Measurements from ENCODE around the gene NFKB1. TPM values are rescaled to one million over a fixed set of nuclear protein-coding genes. Genes with fewer than 3 reads are reported as not detected.

Gene NFKB1
- total RNA-seq, 2 donors from 2014 or later = 57.6 to 61.6 TPM

DNA sequence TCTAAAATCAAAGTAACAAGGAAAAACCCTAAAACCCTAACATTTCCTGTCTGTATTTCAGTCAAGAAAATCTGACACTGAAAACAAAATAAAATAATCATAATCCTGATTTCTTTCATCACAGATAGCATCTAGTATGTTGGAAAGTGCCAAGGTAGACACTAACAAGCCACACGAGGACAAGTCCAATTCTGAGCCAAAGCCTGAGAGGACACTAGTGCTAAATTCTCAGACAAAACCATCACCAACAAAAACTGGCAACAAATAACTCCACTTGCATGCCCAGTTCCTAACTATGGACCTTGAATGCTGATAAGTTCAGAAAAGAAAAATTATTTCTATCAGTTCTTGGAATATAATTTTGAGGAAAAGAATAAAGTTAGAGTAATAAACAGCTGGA is 146.0 kb downstream of the NFKB1 start:
- H3K27ac ChIP-seq = no peak overlapping the region
- no peaks in the 10 kb centered on the region for H3K9me3 ChIP-seq
- no peaks in the 10 kb centered on the region for H3K4me1 ChIP-seq
- no peak for DNase-seq
- no peaks in the 10 kb centered on the region for H3K36me3 ChIP-seq
- TF ChIP-seq, protein P1, sequence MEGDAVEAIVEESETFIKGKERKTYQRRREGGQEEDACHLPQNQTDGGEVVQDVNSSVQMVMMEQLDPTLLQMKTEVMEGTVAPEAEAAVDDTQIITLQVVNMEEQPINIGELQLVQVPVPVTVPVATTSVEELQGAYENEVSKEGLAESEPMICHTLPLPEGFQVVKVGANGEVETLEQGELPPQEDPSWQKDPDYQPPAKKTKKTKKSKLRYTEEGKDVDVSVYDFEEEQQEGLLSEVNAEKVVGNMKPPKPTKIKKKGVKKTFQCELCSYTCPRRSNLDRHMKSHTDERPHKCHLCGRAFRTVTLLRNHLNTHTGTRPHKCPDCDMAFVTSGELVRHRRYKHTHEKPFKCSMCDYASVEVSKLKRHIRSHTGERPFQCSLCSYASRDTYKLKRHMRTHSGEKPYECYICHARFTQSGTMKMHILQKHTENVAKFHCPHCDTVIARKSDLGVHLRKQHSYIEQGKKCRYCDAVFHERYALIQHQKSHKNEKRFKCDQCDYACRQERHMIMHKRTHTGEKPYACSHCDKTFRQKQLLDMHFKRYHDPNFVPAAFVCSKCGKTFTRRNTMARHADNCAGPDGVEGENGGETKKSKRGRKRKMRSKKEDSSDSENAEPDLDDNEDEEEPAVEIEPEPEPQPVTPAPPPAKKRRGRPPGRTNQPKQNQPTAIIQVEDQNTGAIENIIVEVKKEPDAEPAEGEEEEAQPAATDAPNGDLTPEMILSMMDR (IDR thresholded peaks at IDR 0.05) = no peak
- H3K4me3 ChIP-seq = no peak overlapping the region
- intact Hi-C loops (cut with DNase I) = no loop called here
- H3K9ac ChIP-seq (ENCODE audit: low read depth in 2 of 2, low read length in 2 of 2) = no peak overlapping the region
- H3K27me3 ChIP-seq = no peaks in the 10 kb centered on the region

GRCh38 chr4:102657206-102657605 is 156.0 kb downstream of the NFKB1 start:
- intact Hi-C loops (cut with DNase I) = no loop called here
- H3K27me3 ChIP-seq = no peaks in the 10 kb centered on the region
- TF ChIP-seq, protein P1 (IDR thresholded peaks at IDR 0.05) = no peak
- H3K9me3 ChIP-seq = no peaks in the 10 kb centered on the region
- H3K4me1 ChIP-seq = no peaks in the 10 kb centered on the region
- no peak overlapping the region for H3K9ac ChIP-seq (ENCODE audit: low read depth in 2 of 2, low read length in 2 of 2)
- no peak for DNase-seq
- H3K27ac ChIP-seq = no peak overlapping the region
- no peaks in the 10 kb centered on the region for H3K36me3 ChIP-seq
- no peak overlapping the region for H3K4me3 ChIP-seq

- no peak overlapping the region for H3K27ac ChIP-seq
- intact Hi-C loops (cut with DNase I) = no loop called here
- H3K27me3 ChIP-seq = no peaks in the 10 kb centered on the region
- H3K9me3 ChIP-seq = no peaks in the 10 kb centered on the region
- TF ChIP-seq, protein P1 (IDR thresholded peaks at IDR 0.05) = no peak
- no peak overlapping the region for H3K9ac ChIP-seq (ENCODE audit: low read depth in 2 of 2, low read length in 2 of 2)
- no peak for DNase-seq
- no peak overlapping the region for H3K4me3 ChIP-seq
- no peaks in the 10 kb centered on the region for H3K4me1 ChIP-seq
- no peaks in the 10 kb centered on the region for H3K36me3 ChIP-seq
These were observed 161.9 kb downstream of the NFKB1 start for GRCh38 chr4:102663073-102663472.

DNA sequence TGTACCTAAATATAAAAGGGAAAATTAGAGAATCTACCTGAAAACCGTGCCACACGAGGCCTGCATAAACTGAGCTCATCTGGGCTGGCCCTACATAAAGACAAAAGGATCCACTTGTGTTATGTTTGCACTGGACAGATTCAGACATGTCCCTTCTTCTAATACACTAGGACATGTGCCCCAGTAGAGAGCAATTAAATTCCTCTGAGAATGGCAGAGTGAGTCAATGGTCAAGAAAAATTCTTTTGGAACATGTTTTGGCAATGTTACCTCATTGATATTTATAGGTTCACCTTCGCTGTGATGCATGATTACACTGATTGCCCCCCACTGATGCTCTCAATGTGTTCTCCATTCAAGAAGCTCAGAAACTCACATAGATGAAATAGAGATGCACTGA is 164.4 kb downstream of the NFKB1 start:
- intact Hi-C loops (cut with DNase I) = no loop called here
- Histone ChIP-seq H3K27me3 (no peaks in the 10 kb centered on the region), H3K4me3 (no peak overlapping the region), H3K27ac (no peak overlapping the region), H3K36me3 (no peaks in the 10 kb centered on the region), H3K9ac (ENCODE audit: low read depth in 2 of 2, low read length in 2 of 2) (no peak overlapping the region), H3K9me3 (no peaks in the 10 kb centered on the region), H3K4me1 (no peaks in the 10 kb centered on the region)
- TF ChIP-seq, protein P1 (IDR thresholded peaks at IDR 0.05) = no peak
- DNase-seq = no peak

Other genes starting within 250 kb of the NFKB1 start
- gene SLC39A8, start 155.9 kb upstream of the NFKB1 start, total RNA-seq = 100 to 1,000 TPM in 1 of 2 donors, 10 to 100 TPM in 1; 75.4 to 104 TPM